Ishikawa (cell line): ENCODE data around the gene GSTA2.

Experiments
- CEBPB ChIP-seq: IDR thresholded peaks from 2 replicates; pipeline ENCODE4 v1.6.1; 2012
- CREB1 ChIP-seq: IDR thresholded peaks from 2 replicates; pipeline ENCODE4 v1.6.1; 2012; ENCODE audit warnings: low read depth
- EGR1 ChIP-seq: IDR thresholded peaks from 2 replicates; pipeline ENCODE4 v1.6.1; 2012
- EP300 ChIP-seq: IDR thresholded peaks from 2 replicates; pipeline ENCODE4 v1.6.1; 2012; ENCODE audit warnings: borderline replicate concordance
- FOXM1 ChIP-seq: IDR thresholded peaks from 2 replicates; pipeline ENCODE4 v1.6.1; 2012; ENCODE audit warnings: low read depth, borderline replicate concordance
- NFIC ChIP-seq: IDR thresholded peaks from 2 replicates; pipeline ENCODE4 v1.6.1; 2012
- RAD21 ChIP-seq: IDR thresholded peaks from 2 replicates; pipeline ENCODE4 v1.6.1; 2012; ENCODE audit warnings: low read depth
- TAF1 ChIP-seq: IDR thresholded peaks from 2 replicates; pipeline ENCODE4 v1.6.1; 2012; ENCODE audit warnings: low read depth, mild to moderate bottlenecking
- TCF12 ChIP-seq: IDR thresholded peaks from 2 replicates; pipeline ENCODE4 v1.6.1; 2012; ENCODE audit warnings: low read depth
- TEAD4 ChIP-seq: IDR thresholded peaks from 2 replicates; pipeline ENCODE4 v1.6.1; 2012
- YY1 ChIP-seq: IDR thresholded peaks from 2 replicates; pipeline ENCODE4 v1.6.1; 2012; ENCODE audit warnings: low read depth
- ZBTB7A ChIP-seq: IDR thresholded peaks from 2 replicates; pipeline ENCODE4 v1.6.1; 2012; ENCODE audit warnings: low read depth
- TF ChIP-seq, protein P1 (sequence below): IDR thresholded peaks from 2 replicates; pipeline ENCODE4 v1.6.1; 2012
- TF ChIP-seq, protein P2 (sequence below): IDR thresholded peaks from 2 replicates; pipeline ENCODE4 v1.6.1; 2012
- TF ChIP-seq, protein P3 (sequence below): IDR thresholded peaks from 2 replicates; pipeline ENCODE4 v1.6.1; 2012; ENCODE audit warnings: low read depth, mild to moderate bottlenecking

The GSTA2 gene

DNA sequence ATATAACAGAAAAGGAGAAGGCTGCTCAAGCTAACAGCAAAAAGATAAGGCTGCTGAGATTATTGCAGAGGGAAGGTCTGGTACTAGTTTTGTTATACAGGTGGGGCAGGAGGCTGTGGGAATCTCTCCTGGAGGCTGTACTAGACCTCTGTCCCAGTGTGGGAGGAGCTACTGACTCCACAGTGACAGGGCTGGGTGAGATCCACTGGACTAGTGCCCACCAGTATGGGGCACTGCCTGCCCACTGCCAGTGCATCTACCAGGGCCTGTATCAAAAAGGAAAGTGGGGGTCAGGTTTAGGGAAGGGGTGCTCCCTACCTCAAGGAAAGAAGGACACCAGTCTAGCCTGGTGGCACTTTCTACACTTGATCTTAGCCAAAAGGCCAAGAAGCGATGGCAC lies 30.1 kb downstream of the GSTA2 start:
- TF ChIP-seq CREB1 (no peak), TEAD4 (no peak), ZBTB7A (no peak), TCF12 (no peak), NFIC (no peak), FOXM1 (no peak), EP300 (no peak), EGR1 (no peak), RAD21 (no peak), YY1 (no peak), TAF1 (no peak), CEBPB (no peak)
- TF ChIP-seq, protein P1, sequence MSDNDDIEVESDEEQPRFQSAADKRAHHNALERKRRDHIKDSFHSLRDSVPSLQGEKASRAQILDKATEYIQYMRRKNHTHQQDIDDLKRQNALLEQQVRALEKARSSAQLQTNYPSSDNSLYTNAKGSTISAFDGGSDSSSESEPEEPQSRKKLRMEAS: no peak
- TF ChIP-seq, protein P2, sequence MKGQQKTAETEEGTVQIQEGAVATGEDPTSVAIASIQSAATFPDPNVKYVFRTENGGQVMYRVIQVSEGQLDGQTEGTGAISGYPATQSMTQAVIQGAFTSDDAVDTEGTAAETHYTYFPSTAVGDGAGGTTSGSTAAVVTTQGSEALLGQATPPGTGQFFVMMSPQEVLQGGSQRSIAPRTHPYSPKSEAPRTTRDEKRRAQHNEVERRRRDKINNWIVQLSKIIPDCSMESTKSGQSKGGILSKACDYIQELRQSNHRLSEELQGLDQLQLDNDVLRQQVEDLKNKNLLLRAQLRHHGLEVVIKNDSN: no peak
- TF ChIP-seq, protein P3, sequence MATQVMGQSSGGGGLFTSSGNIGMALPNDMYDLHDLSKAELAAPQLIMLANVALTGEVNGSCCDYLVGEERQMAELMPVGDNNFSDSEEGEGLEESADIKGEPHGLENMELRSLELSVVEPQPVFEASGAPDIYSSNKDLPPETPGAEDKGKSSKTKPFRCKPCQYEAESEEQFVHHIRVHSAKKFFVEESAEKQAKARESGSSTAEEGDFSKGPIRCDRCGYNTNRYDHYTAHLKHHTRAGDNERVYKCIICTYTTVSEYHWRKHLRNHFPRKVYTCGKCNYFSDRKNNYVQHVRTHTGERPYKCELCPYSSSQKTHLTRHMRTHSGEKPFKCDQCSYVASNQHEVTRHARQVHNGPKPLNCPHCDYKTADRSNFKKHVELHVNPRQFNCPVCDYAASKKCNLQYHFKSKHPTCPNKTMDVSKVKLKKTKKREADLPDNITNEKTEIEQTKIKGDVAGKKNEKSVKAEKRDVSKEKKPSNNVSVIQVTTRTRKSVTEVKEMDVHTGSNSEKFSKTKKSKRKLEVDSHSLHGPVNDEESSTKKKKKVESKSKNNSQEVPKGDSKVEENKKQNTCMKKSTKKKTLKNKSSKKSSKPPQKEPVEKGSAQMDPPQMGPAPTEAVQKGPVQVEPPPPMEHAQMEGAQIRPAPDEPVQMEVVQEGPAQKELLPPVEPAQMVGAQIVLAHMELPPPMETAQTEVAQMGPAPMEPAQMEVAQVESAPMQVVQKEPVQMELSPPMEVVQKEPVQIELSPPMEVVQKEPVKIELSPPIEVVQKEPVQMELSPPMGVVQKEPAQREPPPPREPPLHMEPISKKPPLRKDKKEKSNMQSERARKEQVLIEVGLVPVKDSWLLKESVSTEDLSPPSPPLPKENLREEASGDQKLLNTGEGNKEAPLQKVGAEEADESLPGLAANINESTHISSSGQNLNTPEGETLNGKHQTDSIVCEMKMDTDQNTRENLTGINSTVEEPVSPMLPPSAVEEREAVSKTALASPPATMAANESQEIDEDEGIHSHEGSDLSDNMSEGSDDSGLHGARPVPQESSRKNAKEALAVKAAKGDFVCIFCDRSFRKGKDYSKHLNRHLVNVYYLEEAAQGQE: no peak

DNA sequence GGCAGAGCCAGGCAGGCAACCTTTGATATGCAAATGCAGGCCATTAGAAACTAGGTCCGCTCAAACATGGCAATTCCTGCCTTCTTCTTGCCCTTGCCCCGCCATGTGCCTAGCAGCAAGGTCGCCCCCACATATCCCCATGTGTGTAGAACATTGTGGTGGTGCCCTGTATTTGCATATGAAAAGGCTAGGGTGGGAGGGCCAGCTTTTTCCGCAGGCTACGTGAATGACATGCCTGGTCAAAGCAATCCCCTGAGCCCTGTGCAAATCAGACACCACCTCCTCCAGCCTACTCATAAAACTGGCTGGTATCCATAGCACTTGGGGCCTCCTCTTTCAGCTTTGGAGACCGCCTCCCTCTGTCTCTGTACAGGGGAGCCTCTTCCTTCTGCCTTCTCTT lies 31.6 kb downstream of the GSTA2 start:
- TF ChIP-seq NFIC (no peak), FOXM1 (no peak), YY1 (no peak), RAD21 (no peak), CEBPB (no peak), CREB1 (no peak), EGR1 (no peak), TAF1 (no peak), EP300 (no peak), ZBTB7A (no peak), TEAD4 (no peak), TCF12 (no peak)
- TF ChIP-seq, protein P3: no peak
- TF ChIP-seq, protein P2: no peak
- TF ChIP-seq, protein P1: no peak

DNA sequence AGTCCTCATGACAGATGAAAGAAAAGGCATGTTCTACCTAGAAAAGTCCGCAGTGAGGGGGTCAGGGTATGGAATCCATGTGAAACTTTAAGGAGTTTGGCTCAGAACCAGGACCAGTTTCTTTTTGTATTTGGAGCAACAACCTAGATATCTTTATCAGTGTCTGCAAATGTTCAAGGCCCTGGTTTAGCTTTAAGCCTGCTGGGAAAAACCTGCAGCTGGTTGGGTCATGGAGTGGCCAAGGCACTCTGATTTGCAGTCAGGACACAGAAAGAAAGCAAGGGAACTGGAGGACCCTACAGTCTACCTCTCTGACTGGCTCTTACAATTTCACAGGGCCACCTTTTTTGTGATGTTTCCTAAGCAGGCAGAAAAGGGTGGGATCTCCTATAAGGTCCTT lies 33.7 kb downstream of the GSTA2 start:
- no peak for TF ChIP-seq FOXM1
- TF ChIP-seq EP300: no peak
- no peak for TF ChIP-seq TCF12
- TF ChIP-seq, protein P1: no peak
- no peak for TF ChIP-seq RAD21

DNA sequence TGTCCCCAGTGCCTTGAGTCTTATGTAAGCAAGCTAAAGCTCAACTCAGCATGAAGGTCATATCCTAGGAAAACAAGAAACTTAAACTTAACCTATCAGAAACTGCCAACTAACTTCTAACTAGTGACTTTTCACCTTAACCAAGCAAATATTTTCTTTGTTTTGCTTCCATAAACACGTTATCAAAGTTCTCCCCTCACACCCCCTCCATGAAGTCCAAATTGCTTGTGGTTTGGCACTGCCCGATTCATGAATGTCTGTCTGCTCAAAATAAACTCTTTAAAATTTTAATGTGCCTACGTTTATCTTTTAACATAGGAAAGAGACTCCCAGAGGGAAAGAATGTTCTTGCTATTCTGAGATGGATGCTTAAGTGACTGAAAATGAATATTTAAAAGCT lies 34.9 kb downstream of the GSTA2 start:
- no peak for TF ChIP-seq CREB1
- no peak for TF ChIP-seq FOXM1
- TF ChIP-seq, protein P2: no peak
- no peak for TF ChIP-seq TAF1
- no peak for TF ChIP-seq ZBTB7A
- TF ChIP-seq RAD21: no peak

DNA sequence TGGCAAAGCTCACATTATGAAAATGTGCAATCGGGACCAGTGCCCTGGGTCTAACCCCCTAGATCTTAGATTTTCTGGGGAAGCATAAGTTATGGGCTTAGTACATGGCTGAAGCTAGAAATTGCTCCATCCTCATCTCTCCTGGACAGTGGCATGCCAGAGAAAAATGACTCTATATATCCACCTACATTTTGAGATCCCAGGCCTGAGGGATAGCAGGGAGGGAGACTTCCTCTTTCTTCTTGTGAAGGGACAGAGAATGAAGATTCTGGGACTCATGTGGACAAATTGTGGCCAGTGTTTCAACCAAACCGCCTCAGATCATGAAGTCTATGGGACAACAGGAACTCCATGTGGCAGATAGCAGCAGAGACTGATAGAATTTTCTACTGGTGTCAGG lies 35.4 kb downstream of the GSTA2 start:
- TF ChIP-seq CREB1 (no peak), ZBTB7A (no peak), EP300 (no peak), YY1 (no peak), EGR1 (no peak), TAF1 (no peak), TEAD4 (no peak), RAD21 (no peak), FOXM1 (no peak), NFIC (no peak), CEBPB (no peak), TCF12 (no peak)
- TF ChIP-seq, protein P2: no peak
- TF ChIP-seq, protein P3: no peak
- TF ChIP-seq, protein P1: no peak
